ENCODE data around the gene NCF2. TPM values are rescaled to one million over a fixed set of nuclear protein-coding genes. Genes with fewer than 3 reads are reported as not detected.

NCF2 gene
- total RNA-seq, 6 experiments from 2014 or later, result 0.61 to 2.8 (median 1.5) TPM

GRCh38 chr1:183589874-183590243 lies 400 bp downstream of the NCF2 start:
- Mint-ChIP-seq H3K4me1 (ENCODE audit: low read depth) (peaks cover 25% of the 10 kb centered on the region), H3K4me3 (no peak overlapping the region), H3K27me3 (ENCODE audit: insufficient read depth) (no peaks in the 10 kb centered on the region; the same call in none of the 2 replicates), H3K9me3 (no peaks in the 10 kb centered on the region), H3K36me3 (ENCODE audit: low read depth) (no peaks in the 10 kb centered on the region), H3K27ac (no peak overlapping the region)
- DNase-seq, result no peak
- TF ChIP-seq, protein P1, sequence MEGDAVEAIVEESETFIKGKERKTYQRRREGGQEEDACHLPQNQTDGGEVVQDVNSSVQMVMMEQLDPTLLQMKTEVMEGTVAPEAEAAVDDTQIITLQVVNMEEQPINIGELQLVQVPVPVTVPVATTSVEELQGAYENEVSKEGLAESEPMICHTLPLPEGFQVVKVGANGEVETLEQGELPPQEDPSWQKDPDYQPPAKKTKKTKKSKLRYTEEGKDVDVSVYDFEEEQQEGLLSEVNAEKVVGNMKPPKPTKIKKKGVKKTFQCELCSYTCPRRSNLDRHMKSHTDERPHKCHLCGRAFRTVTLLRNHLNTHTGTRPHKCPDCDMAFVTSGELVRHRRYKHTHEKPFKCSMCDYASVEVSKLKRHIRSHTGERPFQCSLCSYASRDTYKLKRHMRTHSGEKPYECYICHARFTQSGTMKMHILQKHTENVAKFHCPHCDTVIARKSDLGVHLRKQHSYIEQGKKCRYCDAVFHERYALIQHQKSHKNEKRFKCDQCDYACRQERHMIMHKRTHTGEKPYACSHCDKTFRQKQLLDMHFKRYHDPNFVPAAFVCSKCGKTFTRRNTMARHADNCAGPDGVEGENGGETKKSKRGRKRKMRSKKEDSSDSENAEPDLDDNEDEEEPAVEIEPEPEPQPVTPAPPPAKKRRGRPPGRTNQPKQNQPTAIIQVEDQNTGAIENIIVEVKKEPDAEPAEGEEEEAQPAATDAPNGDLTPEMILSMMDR (IDR thresholded peaks at IDR 0.05), result no peak

- no peak for DNase-seq
- Mint-ChIP-seq H3K9me3 (no peaks in the 10 kb centered on the region), H3K4me1 (ENCODE audit: low read depth) (peaks cover 25% of the 10 kb centered on the region), H3K36me3 (ENCODE audit: low read depth) (no peaks in the 10 kb centered on the region), H3K27me3 (ENCODE audit: insufficient read depth) (no peaks in the 10 kb centered on the region; the same call in none of the 2 replicates), H3K4me3 (no peak overlapping the region), H3K27ac (no peak overlapping the region)
- TF ChIP-seq, protein P1 (IDR thresholded peaks at IDR 0.05), result no peak
These were observed 875 bp downstream of the NCF2 start for GRCh38 chr1:183589384-183589783.

GRCh38 chr1:183588827-183589226 lies 1.4 kb downstream of the NCF2 start:
- Mint-ChIP-seq H3K4me3 (no peak overlapping the region), H3K27ac (no peak overlapping the region), H3K36me3 (ENCODE audit: low read depth) (no peaks in the 10 kb centered on the region), H3K4me1 (ENCODE audit: low read depth) (peaks cover 25% of the 10 kb centered on the region), H3K27me3 (ENCODE audit: insufficient read depth) (no peaks in the 10 kb centered on the region; the same call in none of the 2 replicates), H3K9me3 (no peaks in the 10 kb centered on the region)
- no peak for DNase-seq
- TF ChIP-seq, protein P1 (IDR thresholded peaks at IDR 0.05), result no peak

DNA sequence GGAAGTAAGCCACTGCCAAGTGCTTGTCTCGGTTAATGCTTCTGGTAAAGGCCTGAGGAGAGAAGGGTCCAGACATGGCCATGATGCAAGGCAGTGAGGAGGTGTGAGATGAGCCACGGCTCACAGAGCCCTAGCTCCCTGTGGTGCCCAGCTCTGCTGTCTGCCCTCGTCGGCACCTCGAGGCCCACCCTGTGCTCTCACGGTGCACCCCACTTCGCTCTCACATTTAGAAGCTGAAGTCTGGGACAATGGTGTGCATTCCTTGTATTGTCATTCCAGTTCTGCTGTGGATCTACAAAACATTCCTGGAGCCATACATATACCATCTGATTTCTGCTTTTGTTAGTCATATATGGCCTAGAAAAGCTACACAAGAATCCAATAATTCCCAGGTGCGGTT lies 3.3 kb downstream of the NCF2 start:
- Mint-ChIP-seq H3K27ac (no peak overlapping the region), H3K27me3 (ENCODE audit: insufficient read depth) (no peaks in the 10 kb centered on the region; the same call in none of the 2 replicates), H3K4me1 (ENCODE audit: low read depth) (peaks cover 27% of the 10 kb centered on the region), H3K9me3 (no peaks in the 10 kb centered on the region), H3K36me3 (ENCODE audit: low read depth) (no peaks in the 10 kb centered on the region), H3K4me3 (no peak overlapping the region)
- TF ChIP-seq, protein P1 (IDR thresholded peaks at IDR 0.05), result no peak
- no peak for DNase-seq

GRCh38 chr1:183586455-183586854 lies 3.8 kb downstream of the NCF2 start:
- H3K27me3 Mint-ChIP-seq (ENCODE audit: insufficient read depth), result no peaks in the 10 kb centered on the region; the same call in none of the 2 replicates
- no peak for DNase-seq
- TF ChIP-seq, protein P1 (IDR thresholded peaks at IDR 0.05), result no peak
- no peak overlapping the region for H3K27ac Mint-ChIP-seq
- H3K4me3 Mint-ChIP-seq, result no peak overlapping the region
- no peaks in the 10 kb centered on the region for H3K36me3 Mint-ChIP-seq (ENCODE audit: low read depth)
- peaks cover 22% of the 10 kb centered on the region for H3K4me1 Mint-ChIP-seq (ENCODE audit: low read depth)
- no peaks in the 10 kb centered on the region for H3K9me3 Mint-ChIP-seq

DNA sequence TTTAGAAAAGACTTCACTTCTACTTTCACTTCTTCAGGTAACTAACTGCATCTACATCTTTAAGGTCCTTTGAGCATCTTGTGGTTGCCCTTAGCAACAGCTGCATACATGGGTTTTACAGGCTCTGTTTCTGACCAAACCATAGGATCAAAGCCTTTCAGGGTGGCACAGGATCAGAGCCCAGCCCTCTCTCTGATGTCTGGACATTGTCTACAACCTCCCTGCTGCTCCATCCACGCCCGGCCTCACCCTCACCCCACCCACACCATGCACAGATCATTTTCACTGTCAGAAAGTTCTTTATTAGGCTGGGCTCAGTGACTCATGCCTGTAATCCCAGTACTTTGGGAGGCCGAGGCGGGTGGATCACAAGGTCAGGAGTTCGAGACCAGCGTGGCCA lies 5.2 kb downstream of the NCF2 start:
- Mint-ChIP-seq H3K36me3 (ENCODE audit: low read depth) (no peaks in the 10 kb centered on the region), H3K4me1 (ENCODE audit: low read depth) (peaks cover 8% of the 10 kb centered on the region), H3K9me3 (no peaks in the 10 kb centered on the region), H3K27ac (no peak overlapping the region), H3K27me3 (ENCODE audit: insufficient read depth) (no peaks in the 10 kb centered on the region; the same call in none of the 2 replicates), H3K4me3 (no peak overlapping the region)
- DNase-seq, result no peak
- TF ChIP-seq, protein P1 (IDR thresholded peaks at IDR 0.05), result no peak

All from HFFc6 (cell line).